HG03097 (cell line): ENCODE data around the gene STYK1.
"Not testable (repeated sequence)": the region's sequence is repeated elsewhere in the genome, so short reads cannot be mapped to it uniquely, and the experiment has no call there.

ENCODE experiments used
- ATAC-seq: cut with Tn5 transposase; IDR thresholded peaks from one replicate; pipeline ENCODE4 v1.9.1; 2021; ENCODE audit not compliant: unreplicated experiment, low FRiP score

STYK1 gene

GRCh38 chr12:10624605-10625004, 49.2 kb downstream of the STYK1 start:
- ATAC-seq: no peak

GRCh38 chr12:10623131-10623530, 50.7 kb downstream of the STYK1 start:
- ATAC-seq: no peak

GRCh38 chr12:10621278-10621677, 52.6 kb downstream of the STYK1 start:
- no peak for ATAC-seq

- ATAC-seq: no peak
Measured at GRCh38 chr12:10620078-10620779, 53.6 kb downstream of the STYK1 start.

GRCh38 chr12:10618338-10618987, 55.4 kb downstream of the STYK1 start:
- no peak for ATAC-seq

DNA sequence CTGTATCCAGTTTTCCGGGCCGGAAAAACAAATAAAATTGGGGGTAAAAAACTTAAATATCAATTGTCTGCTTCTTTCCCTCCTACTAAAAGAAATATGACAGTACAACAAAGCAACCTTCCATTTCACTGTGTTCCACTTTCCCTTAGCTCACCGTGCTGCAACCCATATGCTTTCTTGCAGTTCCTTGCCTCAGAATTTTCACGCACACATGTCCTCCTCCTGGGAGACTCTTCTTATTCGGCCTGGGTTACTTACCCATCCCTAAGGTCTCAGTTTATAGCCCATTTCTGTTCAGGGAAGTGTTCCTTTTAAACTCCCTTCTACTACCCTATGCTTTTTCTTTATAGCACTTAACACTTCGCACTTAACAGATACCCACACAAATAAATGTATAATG, 56.0 kb downstream of the STYK1 start:
- no peak for ATAC-seq

- ATAC-seq: no peak
Measured at GRCh38 chr12:10615532-10615931, 58.3 kb downstream of the STYK1 start.

- no peak for ATAC-seq
Measured at GRCh38 chr12:10614056-10614370, 59.8 kb downstream of the STYK1 start.

DNA sequence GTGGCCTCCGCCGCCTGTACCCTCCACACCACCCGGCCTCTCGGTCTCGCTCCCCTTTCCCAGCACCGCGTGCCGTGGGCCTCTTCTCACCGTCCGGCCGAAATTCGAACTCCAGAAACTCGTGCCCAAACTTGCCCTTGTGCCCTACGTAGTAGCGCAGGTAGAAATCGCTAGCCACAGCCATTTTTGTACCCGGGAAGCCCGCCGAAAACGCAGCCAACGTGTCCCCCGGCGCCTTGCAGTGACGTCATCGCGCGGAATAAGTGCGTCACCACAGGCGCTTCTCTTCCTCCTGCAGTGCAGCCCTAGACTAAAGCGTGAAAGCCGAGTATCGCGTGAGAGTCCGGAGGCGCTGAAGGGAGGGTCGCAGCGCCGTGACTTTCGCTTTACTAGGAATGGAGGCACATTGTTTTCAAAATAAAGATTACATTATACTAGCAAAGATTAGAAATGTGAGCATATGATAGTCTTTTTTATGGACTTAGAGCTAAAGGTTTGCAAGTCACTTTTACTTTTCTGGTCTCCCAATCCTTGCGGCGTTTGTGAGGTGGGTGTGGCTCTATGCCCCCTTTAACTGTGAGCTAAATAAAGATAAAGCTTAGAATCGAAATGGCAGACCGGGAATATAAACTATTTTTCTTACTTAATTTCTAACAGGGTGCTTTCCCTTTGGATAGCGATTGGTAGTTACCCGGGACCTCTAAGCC, 60.4 kb downstream of the STYK1 start, which contains the start of gene MAGOHB:
TSS of gene MAGOHB (minus strand) at position 261 of the 707 bp plus-strand sequence. CDS start at position 184, 77 bp downstream.
- peak; percentile 87 for ATAC-seq

- ATAC-seq: no peak
Measured at GRCh38 chr12:10612984-10613348, 60.9 kb downstream of the STYK1 start.

DNA sequence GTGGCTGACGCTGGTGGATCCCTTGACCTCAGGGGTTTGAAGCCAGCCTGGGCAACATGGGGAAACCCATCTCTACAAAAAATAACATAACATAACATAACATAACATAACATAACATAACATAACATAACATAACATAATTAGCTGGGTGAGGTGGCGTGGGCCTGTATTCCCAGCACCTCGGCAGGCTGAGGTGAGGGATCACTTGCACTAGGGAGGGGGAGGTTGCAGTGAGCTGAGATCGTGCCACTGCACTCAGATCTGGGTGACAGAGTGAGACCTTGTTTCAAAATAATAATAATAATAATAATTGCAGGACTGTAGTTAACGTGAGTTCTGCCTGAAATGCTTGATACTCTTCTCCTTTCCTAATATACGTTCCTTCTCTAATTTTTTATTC, 61.7 kb downstream of the STYK1 start:
- ATAC-seq: no peak

GRCh38 chr12:10611258-10611657, 62.6 kb downstream of the STYK1 start:
- not testable (repeated sequence) for ATAC-seq

DNA sequence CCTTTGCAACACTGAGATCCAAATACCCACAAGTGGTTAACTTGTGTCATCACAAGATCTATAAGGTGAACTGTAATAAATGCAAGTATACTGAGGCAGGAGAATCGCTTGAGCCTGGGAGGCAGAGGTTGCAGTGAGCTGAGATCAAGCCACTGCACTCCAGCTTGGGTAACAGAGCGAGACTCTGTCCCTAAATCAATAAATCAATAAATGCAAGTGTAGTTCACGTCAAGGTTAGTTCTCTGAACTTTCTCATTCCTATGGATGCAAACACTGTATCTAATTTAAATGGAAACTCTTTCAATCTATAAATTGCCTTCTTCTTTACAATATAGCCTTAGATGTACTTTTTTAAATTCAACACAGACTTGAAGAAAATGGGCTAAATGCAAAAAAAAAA, 63.7 kb downstream of the STYK1 start:
- no peak for ATAC-seq

GRCh38 chr12:10607885-10608458, 65.9 kb downstream of the STYK1 start:
- ATAC-seq: no peak

DNA sequence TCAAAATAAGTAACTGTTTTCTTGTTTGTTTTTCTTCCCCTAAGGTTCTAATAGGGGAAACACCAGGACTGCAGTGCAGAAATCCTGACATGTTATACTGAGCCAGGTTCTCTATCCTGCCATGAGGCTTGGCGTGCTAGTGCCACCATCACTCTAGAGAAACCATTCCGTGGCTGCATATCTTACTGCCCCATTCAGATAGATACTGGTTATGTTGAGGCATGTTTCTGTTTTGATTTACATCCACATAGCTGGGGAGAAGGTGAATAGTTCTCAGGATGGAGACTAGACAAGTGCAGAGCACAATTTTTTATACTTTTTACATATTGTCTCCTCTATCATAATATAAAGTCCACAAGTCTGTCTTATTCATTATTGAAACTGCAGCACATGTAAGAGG, 72.0 kb downstream of the STYK1 start:
- ATAC-seq: no peak

DNA sequence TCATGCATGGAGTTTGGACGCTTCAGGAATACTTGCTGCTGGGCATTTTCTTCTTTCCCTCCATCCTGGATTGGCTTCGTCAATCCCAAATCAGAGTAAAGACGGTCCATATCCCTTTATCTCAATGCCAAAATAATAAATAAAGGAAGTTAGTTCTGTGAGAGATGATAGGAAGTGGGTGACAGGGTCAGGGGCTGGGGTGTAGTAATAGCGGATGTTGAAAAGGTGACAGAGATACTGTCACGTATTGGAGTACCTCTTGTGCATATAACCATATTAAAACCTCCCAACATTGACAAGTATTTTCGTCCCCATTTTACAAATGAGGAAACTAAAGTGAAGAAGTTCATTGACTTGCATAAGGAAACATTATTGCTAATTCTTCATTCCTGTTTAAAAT, 72.9 kb downstream of the STYK1 start:
- no peak for ATAC-seq

DNA sequence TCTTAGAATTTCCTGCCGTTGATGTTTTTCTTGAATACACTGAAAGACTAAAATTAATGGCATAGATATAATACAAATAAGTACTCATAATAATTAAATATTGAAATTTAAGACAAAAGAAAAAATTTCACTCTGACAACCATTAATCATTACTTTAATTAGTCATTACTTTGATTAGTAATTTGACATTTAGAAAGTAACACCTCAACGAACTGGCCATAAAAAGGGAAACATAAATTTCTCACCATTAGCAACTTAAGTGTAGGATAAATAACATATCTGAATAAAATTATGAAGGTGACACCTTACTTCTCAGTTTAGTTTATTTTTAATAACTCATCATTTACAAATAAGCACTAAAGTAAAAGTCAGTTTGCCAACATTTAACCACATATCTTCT, 78.0 kb downstream of the STYK1 start:
- ATAC-seq: no peak

- ATAC-seq: no peak
Measured at GRCh38 chr12:10590966-10591365, 82.9 kb downstream of the STYK1 start.

GRCh38 chr12:10584415-10584814, 89.4 kb downstream of the STYK1 start:
- no peak for ATAC-seq

DNA sequence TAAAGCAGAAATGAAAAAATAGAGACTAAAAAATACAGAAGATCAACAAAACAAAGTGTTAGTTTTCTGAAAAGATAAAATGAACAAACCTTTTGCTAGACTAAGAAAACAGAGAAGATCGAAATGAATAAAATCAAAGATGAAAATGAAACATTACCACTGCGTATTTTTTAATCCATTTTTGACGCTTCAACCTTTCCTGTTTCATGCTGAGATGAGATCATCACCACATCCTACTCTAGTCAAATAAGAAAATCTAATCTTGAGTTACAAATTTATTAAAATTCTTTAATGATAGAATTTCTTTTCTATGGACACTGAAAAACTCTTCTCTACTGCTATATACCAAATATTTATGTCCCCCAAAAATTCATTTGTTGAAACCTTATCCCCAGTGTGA, 91.1 kb downstream of the STYK1 start:
- ATAC-seq: no peak

DNA sequence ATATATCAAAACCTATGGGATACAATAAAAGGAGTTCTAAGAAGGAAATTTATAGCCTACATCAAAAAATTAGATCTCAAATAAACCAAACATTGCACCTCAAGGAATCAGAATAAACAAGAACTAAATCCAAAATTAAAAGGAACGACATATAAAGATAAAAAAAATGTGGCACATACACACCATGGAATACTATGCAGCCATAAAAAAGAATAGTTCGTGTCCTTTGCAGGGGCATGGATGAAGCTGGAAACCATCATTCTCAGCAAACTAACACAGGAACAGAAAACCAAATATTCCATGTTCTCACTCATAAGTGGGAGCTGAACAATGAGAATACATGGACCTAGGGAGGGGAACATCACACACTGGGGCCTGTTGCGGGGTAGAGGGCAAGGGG, 91.7 kb downstream of the STYK1 start:
- ATAC-seq: not testable (repeated sequence)

- no peak for ATAC-seq
Measured at GRCh38 chr12:10574307-10574706, 99.5 kb downstream of the STYK1 start.
